ENCODE results near the gene PTPN4.
"Not testable (repeated sequence)": the region's sequence is repeated elsewhere in the genome, so short reads cannot be mapped to it uniquely, and the experiment has no call there.

Gene PTPN4

DNA sequence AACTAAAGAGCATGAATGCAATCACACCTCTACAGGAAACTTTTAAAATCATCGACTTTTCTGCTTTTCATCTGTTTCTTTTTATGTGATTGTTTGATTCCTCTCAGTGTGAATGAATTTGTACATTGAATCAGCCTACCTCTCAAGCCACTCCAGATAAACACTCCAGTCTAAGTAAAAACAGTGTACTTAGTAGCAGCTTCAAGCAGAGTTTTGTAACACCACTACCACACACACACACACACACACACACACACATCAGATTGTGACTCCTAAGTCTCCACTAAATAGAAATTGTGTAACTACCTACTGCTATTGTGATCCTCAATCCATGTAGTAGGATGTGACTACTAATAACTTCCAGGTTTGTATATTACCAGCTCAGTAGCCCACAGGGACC is 187.8 kb downstream of the PTPN4 start:
- no peak for DNase-seq (ENCODE audit: low spot score)

DNA sequence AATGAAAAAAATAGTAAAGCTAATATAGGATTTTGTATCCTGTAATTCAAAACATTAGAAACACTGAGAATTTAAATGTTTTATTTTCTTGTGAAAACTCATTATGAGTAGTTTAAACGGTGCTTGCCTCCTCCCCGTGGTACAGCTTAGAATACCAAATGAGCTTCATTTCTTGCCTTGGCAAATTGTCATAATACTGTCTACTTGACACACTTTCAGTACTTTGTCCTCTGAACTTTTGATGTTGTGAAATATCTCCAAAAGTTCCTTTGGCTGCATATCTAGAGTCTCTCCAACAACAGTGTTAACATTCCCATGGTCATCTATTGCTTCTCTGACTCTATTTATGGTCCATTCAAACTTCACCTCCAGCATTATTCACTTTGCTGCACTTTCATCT is 191.2 kb downstream of the PTPN4 start:
- DNase-seq (ENCODE audit: low spot score): no peak

DNA sequence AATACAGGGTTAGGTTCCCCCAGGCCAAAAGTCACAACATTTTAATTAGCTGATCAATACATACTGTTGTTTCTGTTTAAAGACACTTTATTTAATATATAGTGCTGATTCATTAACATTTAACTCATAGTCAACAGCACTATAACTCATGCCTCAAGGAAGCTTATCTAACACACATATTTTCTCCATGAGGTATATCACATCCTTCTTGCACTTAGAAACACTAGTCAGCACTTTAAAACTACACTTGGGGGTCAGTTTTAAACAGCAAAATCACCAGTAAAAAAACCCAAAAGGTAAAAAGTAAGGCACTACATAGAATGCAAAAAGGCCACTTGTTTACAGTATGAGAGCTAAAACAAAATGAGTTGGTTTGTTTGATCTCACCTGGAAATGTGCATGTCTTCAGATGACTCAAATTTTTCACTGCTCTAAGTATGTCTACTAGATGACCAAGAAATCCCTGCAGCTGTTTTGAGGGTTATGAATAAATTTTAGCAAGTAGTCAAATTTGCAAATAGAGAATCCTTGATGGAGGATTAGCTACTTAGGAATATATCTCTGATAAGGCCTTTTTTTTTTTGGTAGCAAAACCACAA is 199.0 kb downstream of the PTPN4 start:
- no peak for DNase-seq (ENCODE audit: low spot score)

DNA sequence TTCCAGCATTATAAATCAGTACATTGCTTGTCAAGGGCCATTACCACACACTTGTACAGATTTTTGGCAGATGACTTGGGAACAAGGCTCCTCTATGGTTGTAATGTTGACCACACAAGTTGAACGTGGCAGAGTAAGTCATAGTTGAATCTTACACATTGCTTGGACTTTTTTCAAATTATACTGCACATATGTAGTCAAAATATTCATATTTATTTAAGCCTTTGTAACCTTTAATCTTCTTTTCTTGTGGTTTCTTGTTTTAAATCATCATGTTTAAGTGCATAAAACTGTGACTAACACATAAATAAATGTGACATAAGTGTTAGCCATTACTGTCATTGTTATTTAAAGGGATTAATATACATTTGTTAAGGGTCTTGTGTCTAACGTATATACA is 201.1 kb downstream of the PTPN4 start:
- no peak for DNase-seq (ENCODE audit: low spot score)

DNA sequence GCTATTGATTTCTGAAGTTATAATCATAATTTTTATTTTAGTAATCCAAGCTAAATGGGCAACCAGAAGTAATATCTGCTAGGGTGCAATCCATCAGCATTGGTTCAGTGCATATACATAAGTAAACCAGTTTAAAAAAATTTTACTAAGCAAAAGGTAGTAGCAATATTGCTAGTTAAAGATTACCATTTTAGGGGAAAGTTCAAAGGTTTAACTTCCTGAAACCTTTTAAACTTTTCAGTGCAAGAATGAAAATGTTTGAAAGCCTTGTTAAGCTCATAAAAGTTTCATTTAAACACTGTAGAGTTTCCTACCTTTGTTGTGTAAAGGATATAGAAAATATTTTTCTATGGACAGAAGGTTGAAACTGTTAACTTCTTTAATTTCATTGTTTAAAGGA is 222.2 kb downstream of the PTPN4 start:
- no peak for DNase-seq (ENCODE audit: low spot score)

DNA sequence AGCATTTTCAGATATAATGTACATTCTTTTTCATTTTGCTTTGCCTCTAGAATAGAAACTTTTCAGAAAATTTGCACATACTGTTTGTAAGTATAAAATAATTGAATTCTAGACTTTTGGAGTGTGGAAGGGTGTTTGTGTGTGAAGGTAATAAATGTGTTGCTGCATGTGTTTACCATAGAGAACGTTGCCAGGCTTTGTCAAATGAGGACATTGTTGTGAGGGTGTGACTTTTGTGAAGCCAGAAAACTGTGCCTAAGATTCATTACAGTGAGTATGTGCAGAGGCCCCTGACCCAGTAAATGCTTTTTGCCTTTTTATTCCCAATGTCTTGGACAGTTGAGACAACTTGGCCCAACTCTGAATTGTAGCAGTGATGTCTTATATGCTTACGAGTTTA is 222.8 kb downstream of the PTPN4 start:
- no peak for DNase-seq (ENCODE audit: low spot score)

DNA sequence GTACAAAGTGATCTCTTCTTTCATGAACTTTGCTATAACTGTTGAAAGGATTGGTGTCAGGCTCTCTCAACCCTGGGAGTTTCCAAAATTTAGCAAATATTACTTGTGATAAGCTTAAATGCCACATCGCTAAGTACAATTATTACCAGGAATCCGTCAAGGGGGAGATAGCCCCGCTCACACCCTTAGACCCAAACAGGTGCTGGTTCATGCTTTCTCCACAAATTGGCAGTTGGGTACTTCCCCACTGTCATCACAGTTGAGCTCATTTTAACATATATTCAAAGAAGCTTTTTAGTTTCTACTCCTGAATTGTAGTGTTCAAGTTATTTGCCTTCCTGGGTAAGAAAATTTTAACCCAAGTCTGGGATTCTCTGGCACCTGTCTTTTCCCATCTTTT is 223.4 kb downstream of the PTPN4 start:
- DNase-seq (ENCODE audit: low spot score): no peak

DNA sequence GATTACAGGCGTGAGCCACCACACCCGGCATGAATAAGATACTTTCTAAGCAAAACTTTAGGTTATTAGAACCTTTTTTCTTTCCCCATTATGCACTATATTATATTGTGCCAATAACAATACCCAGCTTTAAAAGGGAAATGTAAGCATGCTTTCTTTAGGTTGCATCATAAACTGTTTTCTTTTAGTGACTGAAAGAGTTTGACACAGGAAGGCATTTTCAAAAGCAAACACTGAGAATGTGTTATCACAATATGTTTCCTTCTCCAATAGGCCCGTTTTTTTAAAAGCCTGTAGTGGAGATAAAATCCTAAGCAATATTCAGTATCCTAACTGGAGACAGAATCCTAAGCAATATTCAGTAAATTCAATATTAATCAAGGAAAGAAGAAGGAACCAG is 236.4 kb downstream of the PTPN4 start:
- DNase-seq (ENCODE audit: low spot score): no peak

DNA sequence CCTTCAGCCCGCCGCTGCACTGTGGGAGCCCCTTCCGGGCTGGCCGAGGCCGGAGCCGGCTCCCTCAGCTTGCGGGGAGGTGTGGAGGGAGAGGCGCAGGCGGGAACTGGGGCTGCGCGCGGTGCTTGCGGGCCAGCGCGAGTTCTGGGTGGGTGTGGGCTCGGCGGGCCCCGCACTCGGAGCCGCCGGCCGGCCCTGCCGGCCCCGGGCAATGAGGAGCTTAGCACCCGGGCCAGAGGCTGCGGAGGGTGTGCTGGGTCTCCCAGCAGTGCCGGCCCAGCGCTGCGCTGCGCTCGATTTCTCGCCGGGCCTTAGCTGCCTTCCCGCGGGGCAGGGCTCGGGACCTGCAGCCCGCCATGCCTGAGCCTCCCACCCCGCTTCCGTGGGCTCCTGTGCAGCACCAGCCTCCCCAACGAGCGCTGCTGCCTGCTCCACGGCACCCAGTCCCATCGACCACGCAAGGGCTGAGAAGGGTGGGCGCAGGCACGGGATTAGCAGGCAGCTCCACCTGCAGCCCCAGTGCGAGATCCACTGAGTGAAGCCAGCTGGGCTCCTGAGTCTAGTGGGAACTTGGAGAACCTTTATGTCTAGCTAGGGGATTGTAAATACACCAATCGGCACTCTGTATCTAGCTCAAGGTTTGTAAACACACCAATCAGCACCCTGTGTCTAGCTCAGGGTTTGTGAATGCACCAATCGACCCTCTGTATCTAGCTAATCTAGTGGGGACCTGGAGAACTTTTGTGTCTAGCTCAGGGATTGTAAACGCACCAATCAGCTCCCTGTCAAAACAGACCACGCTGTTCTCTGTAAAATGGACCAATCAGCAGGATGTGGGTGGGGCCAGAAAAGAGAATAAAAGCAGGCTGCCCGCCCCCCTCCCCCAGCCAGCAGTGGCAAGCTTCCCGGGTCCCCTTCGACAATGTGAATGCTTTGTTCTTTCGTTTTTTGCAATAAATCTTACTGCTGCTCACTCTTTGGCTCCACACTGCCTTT is 237.5 kb downstream of the PTPN4 start:
- not testable (repeated sequence) for DNase-seq (ENCODE audit: low spot score)

DNA sequence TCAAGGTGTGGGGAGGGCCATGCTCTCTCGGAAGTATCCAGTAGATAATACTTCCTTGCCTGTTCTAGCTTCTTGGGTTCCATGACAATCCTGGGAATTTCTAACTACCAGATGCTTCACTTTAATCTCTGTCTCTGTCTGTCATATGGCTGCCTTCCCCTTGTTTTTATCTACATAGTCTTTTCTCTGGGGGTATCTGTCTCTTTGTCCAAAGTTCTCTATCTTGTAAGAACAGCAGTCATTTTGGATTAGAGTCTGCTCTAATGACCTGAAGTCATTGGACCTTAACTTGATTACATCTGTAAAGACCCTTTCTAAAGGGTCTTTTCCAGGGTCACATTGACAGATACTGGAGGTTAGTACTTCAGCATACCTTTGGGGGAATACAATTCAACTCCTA is 241.7 kb downstream of the PTPN4 start:
- no peak for DNase-seq (ENCODE audit: low spot score)

DNA sequence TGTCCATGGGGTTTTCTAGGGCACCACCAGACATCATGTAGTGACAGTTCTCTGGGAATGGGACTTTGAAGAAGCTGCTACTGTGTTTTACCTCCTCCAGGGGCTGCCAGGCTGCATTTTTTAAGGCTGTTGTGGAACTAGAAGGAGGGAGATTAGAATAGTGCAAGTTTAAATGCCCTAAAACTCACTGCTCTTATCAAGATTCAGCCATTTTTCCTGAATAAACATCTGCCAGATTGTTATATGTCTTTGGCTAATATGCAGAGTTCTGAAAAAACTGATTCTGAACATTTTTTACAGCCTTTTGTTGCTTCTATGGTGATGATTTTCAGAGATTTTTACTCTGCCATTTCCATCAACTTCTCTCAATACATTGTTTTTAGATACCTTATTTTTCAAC is 244.5 kb downstream of the PTPN4 start:
- no peak for DNase-seq (ENCODE audit: low spot score)

DNA sequence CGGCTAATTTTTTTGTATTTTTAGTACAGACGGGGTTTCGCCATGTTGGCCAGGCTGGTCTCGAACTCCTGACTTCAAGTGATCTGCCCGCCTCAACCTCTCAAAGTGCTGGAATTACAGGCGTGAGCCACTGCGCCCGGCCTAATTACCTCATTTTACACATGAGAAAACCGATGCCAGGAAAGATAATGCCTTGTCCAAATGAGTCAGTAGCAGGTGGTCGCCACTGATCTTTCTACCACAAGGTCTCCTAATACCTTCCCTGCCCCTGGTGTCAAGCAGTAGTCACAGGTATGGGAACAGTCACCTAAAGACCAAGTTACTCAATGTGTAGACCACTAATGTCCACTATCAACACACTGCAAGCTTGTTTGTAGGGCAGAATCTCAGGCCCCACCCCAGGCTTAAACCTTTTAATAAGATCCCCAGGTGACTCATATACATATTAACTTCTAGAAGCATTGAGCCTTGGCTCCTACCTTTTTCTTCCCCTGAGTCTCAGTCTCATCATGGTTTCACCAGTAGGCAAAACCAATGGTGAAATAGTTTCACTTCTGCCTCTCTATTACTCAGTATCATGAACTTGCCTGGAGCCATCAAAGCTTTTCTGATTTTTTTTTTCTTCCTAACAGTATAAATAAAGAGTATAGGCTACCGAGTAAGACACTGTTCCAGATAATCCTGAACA is 246.3 kb downstream of the PTPN4 start:
- no peak for DNase-seq (ENCODE audit: low spot score)

DNA sequence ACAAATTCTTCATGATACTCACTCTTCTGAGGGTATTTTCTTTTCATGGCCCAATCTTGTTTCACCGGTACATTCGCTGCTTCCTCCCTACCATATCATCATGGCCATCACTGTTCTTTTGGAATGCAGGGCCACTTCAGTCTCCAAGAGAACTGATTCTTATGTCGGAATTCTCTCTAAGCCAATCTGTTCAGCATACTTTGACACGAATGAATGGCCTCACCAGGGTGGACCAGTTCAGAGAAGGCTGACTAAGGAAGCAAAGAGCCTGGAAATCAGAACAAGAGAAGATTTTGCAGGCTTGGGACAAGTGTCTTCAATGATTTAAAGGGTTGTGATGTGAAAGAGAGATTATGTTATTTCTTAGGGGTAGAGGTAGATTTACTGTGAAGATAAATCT is 248.1 kb downstream of the PTPN4 start:
- no peak for DNase-seq (ENCODE audit: low spot score)

DNA sequence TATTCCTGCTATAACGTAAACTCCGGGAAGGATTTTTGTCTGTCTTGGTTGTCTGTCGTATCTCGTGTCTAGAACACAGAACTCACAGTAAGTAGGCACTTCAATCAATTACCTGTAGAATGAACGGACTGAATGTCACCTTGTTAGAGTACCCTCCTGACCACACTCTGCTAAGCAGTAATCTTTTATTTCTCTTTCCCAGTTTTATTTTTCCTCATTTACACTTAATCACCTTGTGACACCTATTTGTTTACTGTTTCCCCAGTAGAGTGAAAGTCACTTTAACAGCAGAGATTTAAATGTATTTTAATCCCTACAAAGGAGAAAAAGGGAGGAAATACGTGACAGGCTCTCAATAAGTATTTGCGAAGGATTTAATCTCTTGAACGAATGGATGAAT is 252.6 kb downstream of the PTPN4 start:
- DNase-seq (ENCODE audit: low spot score): no peak

DNA sequence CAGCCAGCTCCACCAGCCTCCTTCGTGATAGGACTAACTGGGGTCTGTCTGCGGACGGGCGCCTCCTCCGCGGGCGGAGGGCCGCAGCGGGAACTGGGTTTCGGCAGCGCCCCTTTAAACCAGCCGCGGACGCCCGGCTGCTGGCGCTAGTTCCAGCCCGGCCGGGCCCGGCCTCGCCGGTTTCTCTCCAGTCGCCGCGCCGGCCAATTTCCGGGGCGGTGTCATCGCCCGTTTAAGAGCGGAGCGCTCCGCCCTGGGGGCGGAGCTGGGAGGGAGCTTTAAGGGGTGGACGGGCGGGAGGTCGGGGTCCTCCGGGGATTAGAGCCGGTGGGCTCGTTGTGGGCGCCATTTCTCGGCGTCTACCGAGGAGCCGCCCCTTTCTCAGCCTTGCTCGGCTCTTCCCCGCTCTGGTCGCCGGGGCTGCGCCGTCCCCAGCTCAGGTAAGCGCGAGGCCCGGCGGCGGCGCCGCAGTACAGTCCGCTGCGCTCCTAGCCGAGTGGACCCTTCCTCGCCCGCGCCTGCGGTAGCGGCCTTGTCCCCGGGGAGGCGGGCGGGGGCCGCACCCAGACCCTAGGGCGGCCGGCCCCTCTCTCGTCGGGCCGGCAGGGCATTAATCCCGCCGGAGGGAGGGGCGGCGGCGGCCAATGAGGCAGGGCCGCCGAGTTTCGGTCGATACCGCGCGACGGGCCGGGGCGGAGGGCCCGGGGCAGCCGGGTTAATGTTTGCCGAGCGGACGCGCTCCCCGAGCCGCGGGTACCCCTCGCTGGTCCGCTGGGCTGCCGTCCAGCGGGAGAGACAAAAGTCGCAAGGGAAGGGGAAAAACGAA is 253.3 kb downstream of the PTPN4 start, which contains the start of gene EPB41L5:
Gene EPB41L5, plus strand, starts transcription at position 307 of the 826 bp plus-strand sequence. CDS start 6,008 bp downstream, outside the sequence.
- peak; percentile 82 for DNase-seq (ENCODE audit: low spot score)

DNA sequence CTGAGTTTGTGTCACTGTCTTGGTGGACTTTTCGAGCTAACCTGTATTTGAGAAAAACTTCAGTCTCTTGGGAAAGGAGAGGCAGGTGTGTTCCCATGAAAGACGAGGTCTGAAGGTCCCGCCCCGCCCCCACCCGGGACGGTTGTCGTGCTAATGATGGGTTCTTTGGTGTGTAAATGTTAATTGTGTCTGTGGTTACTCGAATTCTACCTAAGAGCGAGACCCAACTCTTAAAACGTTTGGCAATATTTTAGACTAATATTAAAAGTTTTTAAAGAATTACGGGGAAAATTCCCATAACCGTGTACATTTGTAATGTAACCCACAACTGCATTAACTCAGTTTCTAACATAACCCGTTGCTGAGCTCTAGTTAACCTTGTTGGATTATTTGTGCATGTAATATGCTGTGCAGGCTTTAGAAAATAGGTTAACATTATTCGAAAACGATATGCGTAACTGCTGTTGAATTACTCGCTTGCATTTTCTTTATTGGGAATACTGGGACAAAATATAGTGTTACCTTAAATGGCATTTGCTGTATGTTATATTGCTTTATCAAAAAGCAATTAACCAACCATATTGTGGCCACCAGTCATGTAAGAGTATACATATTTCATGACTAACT is 254.0 kb downstream of the PTPN4 start:
- no peak for DNase-seq (ENCODE audit: low spot score)

DNA sequence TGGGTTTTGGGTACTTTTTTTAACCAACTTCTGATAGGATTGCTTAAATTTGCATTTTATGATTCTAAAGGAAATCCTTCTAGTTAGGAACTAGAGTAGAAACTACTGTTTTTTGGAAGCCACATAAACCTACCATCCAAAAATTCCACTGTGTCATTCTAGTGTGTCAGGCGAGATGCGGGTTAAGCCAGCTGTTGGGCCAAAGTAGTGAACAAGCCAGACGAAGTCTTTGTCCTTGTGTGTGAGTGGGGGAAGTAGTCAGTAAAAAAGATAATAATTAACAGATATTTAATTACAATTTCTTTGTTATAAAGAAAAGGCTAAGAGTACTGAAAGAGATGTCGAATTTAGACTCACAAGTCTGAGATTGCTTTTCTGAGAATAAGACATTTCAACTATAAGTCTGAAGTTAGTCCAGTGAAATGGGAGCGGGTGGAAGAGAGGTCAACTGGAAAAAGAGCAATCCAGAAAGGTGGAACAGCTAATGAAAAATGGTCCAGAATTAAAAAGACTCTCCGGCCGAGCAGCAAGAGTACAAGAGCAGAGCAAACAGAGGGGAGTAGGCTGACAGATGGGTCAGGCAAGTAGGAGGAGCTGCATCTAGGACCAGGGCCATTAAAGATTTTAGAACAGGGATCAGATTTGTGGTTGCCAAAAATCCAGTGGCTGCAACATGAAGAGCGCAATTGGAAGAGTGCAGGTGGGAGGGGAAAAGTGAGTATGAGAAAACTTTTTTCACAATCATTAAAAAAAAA is 254.7 kb downstream of the PTPN4 start:
- DNase-seq (ENCODE audit: low spot score): no peak

DNA sequence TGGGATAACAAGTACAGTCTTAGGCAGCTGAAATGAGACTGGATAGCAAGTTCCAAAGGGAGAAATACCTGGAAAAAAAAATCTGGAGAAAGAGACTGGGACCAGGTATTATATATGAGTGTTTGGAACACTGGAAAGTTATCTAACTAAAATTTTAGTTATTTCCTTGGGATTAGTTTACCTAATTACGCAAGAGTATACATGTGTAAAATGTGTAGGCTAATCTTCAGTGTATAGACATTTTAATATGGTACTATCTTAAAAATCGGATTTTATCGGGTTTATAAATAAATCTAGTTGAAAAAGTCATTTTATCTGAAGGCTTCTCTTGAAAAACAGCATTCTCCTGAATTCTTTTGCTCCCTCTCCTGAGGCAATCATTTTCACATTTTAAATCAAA is 257.1 kb downstream of the PTPN4 start:
- DNase-seq (ENCODE audit: low spot score): no peak

DNA sequence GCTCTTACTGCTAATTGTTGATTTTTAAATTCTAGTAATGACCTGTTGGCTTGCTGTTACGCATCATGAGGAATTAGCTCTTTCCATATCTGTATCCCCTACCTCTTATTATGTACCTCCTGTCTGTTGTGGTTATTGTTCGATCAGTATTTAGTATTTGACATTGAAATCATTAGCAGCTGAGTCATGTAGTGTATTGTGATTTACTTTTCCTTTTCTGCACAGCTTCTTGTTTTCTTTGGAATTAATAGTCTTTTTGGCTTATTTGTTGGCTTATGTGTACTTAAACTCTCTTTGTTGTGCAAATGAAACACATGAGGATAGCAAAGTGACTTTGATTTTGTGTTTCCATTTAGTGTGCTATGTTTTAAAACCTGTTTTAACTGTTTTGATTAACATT is 257.5 kb downstream of the PTPN4 start:
- DNase-seq (ENCODE audit: low spot score): no peak

DNA sequence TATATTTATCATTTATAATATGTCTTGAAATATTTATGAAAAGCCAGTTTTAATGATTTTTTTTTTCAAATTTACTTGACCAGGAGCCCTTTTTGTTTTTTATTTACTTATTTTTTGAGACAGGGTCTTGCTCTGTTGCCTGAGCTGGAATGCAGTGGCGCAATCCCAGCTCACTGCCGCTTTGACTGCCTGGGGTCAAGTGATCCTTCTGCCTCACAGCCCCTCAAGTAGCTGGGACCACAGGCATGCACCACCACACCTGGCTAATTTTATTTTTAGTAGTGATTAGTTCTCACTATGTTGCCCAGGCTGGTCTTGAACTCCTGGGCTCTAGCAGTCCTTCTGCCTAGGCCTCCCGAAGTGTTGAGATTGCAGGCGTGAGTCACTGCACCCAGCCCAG is 258.8 kb downstream of the PTPN4 start:
- DNase-seq (ENCODE audit: low spot score): no peak

DNA sequence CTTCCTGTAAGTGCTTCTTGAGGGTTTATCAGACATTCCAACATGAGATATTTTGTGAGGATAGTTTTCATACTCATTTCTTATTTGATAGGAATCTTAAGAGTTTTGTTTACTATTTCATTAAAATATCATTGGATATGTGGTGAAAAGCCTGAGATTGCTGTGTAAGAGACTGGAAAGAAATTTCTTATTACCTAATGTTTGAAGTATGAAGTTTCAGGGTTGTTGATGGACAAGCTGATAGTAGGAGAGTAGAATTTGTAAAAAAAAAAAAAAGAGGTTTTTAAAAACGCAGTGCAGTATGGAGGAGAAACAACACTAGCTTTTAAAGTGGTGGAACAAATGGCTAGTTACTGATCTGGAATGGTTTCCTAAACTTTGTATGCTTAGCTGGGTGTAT is 260.8 kb downstream of the PTPN4 start:
- no peak for DNase-seq (ENCODE audit: low spot score)
